Stimulated activated effector memory CD8-positive, alpha-beta T cell treated with anti-CD3 and anti-CD28 coated beads, Interleukin-12 subunit alpha, Interleukin-12 subunit beta, amount 100 ng/mL, for 72 hours (primary cell): ENCODE measurements around the gene FRMD4A.

Source experiments
- ATAC-seq: fragments of 150-1000 bp; cut with Tn5 transposase; 2 replicates; pipeline ENCODE4 v1.10.0; 2021
- DNase-seq, 2 donors: peaks; one replicate each; pipeline ENCODE4 v3.0.0; 2021 to 2022; ENCODE audit warnings: low spot score in 2 of 2
- H3K27ac Mint-ChIP-seq: one replicate; pipeline ENCODE4 v1.8.0; 2022; ENCODE audit warnings: mild to moderate bottlenecking, mixed read lengths
- H3K36me3 Mint-ChIP-seq: one replicate; pipeline ENCODE4 v1.8.0; 2022; ENCODE audit warnings: mild to moderate bottlenecking, mixed read lengths
- H3K4me1 Mint-ChIP-seq: one replicate; pipeline ENCODE4 v1.8.0; 2022; ENCODE audit warnings: mixed read lengths
- H3K4me3 Mint-ChIP-seq: one replicate; pipeline ENCODE4 v1.8.0; 2022; ENCODE audit warnings: mild to moderate bottlenecking, mixed read lengths
- H3K9me3 Mint-ChIP-seq: one replicate; pipeline ENCODE4 v1.8.0; 2022; ENCODE audit warnings: mixed read lengths

Gene FRMD4A

GRCh38 chr10:13617116-13617515 lies 713.6 kb downstream of the FRMD4A start:
- Mint-ChIP-seq H3K9me3 (no peaks in the 10 kb centered on the region), H3K4me1 (no peaks in the 10 kb centered on the region), H3K4me3 (no peak overlapping the region), H3K27ac (no peak overlapping the region), H3K36me3 (peaks cover 81% of the 10 kb centered on the region)
- ATAC-seq (no peak), DNase-seq (no peak)

- Mint-ChIP-seq H3K4me3 (no peak overlapping the region), H3K36me3 (peaks cover 88% of the 10 kb centered on the region), H3K4me1 (no peaks in the 10 kb centered on the region), H3K9me3 (no peaks in the 10 kb centered on the region), H3K27ac (no peak overlapping the region)
- no peak for ATAC-seq
- no peak for DNase-seq
These were observed 714.9 kb downstream of the FRMD4A start for GRCh38 chr10:13615650-13616300.

DNA sequence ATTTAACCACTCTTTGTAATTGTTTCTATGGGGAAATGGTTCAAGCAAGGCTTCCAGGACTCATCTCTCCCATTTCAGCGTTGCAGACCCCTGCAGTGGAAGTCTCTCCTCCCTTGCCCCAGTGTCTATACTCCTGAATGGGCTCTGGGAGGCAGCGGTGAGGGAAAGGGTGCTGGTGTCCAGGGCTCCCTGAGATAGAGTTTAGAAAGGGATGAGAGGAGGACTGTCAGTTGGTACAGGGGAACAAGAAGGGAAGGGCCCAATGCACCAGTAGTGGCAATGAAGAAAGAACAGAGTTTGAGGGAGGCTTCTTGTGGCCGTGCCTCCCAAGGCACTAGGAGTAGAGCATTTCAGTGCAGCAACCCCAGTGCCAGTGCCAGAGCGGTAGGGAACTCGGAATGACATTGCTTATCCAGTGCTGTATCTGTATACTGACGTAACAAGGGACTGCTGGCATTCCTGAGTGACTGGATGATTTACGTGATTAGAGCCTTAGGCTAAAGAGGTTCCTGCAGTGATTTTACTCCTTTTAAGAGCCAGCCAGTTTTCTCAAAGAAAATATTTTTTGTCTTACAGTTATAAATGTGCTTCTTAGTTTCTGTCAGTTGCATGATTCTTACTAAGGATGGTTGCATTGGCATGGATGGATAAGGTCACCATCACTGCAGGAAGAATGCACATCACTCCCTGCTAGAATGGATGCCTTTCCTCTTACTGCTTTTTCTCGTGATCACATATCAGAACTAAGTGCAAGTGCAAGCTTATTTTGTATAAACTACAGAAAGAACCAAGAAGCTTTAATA lies 716.0 kb downstream of the FRMD4A start:
- ATAC-seq, result no peak
- Mint-ChIP-seq H3K9me3 (no peaks in the 10 kb centered on the region), H3K36me3 (peaks cover 95% of the 10 kb centered on the region), H3K27ac (no peak overlapping the region), H3K4me3 (no peak overlapping the region), H3K4me1 (no peaks in the 10 kb centered on the region)
- DNase-seq, result no peak

- Mint-ChIP-seq H3K36me3 (peaks cover 87% of the 10 kb centered on the region), H3K9me3 (no peaks in the 10 kb centered on the region), H3K4me1 (no peaks in the 10 kb centered on the region), H3K4me3 (no peak overlapping the region), H3K27ac (no peak overlapping the region)
- no peak for DNase-seq
- no peak for ATAC-seq
These were observed 717.2 kb downstream of the FRMD4A start for GRCh38 chr10:13613519-13613918.

DNA sequence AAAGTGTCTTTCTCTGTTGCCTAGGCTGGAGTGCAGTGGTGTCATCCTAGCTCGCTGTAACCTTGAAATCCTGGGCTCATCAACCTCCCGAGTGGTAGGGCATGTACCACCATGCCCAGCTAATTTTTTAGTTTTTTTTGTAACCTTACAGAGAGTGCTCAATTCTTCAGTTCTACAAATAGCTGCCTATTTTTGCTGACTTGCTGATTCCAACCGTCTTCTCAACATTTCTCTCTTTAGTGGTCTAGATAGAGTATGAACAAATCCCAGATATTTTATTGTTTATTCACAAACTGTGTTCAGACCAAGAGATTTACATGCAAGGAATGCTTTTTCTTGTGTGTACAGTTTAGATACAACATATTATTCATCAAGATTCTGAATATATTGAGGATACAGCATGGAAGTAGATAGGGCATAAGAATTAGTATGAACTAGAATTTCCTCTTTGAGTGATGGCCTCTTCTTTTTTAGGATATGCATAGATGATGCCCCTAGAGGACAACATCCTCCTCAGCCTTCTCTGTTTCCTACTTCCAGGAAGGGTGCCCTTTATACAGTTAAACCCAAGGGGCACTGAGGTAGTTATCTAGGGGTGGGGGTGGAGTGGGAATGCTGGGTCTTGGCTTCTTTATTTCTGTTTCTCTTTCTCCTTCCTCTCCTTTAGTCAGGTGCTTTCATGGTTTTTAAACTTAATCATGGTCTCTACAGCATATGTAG lies 717.9 kb downstream of the FRMD4A start:
- DNase-seq (no peak), ATAC-seq (no peak)
- Mint-ChIP-seq H3K9me3 (no peaks in the 10 kb centered on the region), H3K27ac (no peak overlapping the region), H3K36me3 (peaks cover 82% of the 10 kb centered on the region), H3K4me1 (no peaks in the 10 kb centered on the region), H3K4me3 (no peak overlapping the region)

DNA sequence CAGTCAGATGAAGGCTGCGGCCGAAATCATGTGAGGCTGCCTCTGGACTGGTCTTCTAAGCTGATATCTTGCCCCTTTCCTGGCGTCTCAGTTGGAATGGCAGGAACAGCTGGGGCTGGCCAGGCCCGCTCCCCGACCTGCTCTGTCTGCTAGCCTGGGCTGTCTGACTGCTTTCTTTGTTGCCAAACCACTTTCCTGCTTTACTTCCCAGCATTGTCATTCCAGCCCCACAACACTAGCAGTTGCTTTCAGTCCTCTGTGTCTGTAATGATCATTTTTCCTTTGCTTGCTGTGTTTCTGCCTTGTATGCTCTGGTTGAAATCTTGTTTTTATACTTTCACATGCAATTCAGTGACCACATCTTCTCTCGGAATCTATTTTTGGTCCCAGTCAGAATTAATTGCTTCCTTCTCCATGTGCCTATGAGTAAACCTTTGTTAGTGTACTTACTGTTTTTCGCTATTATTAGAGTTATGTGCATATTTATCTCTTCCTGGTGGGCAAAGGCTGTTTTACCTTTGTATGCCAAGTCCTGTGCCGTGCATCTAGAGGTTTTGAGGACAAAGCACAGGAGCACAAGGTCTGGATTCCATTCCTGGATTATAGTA lies 722.4 kb downstream of the FRMD4A start:
- H3K9me3 Mint-ChIP-seq, result no peaks in the 10 kb centered on the region
- no peak overlapping the region for H3K4me3 Mint-ChIP-seq
- DNase-seq (no peak), ATAC-seq (no peak)
- peaks cover 79% of the 10 kb centered on the region for H3K36me3 Mint-ChIP-seq
- H3K27ac Mint-ChIP-seq, result no peak overlapping the region
- H3K4me1 Mint-ChIP-seq, result no peaks in the 10 kb centered on the region

DNA sequence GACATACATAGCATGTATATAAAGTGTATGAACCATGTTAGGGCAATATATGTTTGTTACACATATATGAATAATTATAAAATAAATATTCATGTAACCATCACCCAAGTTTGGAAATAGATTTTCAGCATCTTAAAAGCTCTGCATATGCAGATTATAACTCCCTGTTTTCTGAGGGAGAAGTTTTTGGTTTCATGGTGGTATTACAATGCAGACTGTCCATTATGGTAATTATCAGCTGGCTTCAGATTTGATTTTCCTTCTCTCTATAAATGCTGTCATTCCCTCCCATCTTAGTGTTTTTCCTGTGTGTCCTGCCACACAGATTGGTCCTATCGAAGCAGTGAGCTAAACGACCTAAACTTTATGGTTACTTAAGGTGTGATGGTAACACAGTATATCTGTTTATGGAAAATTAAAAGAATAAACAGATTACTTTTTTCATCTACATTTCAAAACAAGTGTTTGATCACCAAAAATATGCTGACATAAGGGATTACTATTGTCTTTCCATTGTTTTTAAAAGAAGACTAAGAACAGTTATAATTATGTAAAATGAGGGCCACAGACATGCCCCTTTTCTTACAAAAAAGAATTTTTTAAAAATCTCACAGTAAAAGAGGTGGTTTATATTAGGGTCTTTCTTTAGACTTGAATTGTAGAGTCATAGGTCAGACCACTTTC lies 726.2 kb downstream of the FRMD4A start:
- peaks cover 75% of the 10 kb centered on the region for H3K36me3 Mint-ChIP-seq
- no peak for ATAC-seq
- no peaks in the 10 kb centered on the region for H3K9me3 Mint-ChIP-seq
- H3K4me3 Mint-ChIP-seq, result no peak overlapping the region
- no peaks in the 10 kb centered on the region for H3K4me1 Mint-ChIP-seq
- no peak overlapping the region for H3K27ac Mint-ChIP-seq
- no peak for DNase-seq

DNA sequence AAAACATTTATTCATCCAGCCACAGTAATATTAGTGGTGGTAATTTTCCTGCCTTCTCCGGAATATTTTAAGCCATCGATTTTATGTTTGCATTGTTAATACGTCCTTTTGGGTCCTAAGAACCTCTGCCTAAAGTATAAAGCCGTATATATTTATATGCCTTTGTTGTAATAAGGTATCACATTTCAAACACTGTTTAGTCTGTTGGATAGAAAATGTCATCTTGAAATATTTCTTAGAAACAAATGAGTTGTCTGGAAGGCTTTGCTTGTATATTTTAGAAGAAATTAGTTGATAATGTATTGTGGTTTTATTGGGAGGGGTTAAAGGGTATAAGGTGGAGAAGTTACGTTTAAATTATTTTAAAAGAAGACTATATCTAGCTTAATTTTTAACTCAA lies 732.8 kb downstream of the FRMD4A start:
- Mint-ChIP-seq H3K9me3 (no peaks in the 10 kb centered on the region), H3K36me3 (peaks cover 54% of the 10 kb centered on the region), H3K4me3 (no peak overlapping the region), H3K4me1 (peaks cover 6% of the 10 kb centered on the region), H3K27ac (no peak overlapping the region)
- ATAC-seq (no peak), DNase-seq (no peak)

- peaks cover 17% of the 10 kb centered on the region for H3K4me1 Mint-ChIP-seq
- ATAC-seq (no peak), DNase-seq (no peak)
- no peaks in the 10 kb centered on the region for H3K9me3 Mint-ChIP-seq
- H3K36me3 Mint-ChIP-seq, result peaks cover 40% of the 10 kb centered on the region
- H3K4me3 Mint-ChIP-seq, result no peak overlapping the region
- H3K27ac Mint-ChIP-seq, result no peak overlapping the region
These were observed 736.1 kb downstream of the FRMD4A start for GRCh38 chr10:13594641-13595040.
